SK-N-SH (cell line): ENCODE measurements around the gene EFCAB6. TPM values are rescaled to one million over a fixed set of nuclear protein-coding genes. Genes with fewer than 3 reads are reported as not detected.

Experiments used
- CTCF ChIA-PET: fragments of 300-600, 350-600 bp; formaldehyde crosslinking; extraction: SDS; loops from one replicate; lab custom pipeline; 2021; lab: Yijun Ruan, JAX
- POLR2A ChIA-PET: fragments of 350-600 bp; sonication (Branson Sonifier 250); formaldehyde crosslinking; extraction: SDS; loops from one replicate; lab custom pipeline; 2020; ENCODE audit warnings: antibody characterized with exemption, inconsistent platforms; lab: Yijun Ruan, JAX
- DNase-seq: peaks from one replicate; pipeline ENCODE4 v3.0.0; 2012
- H2AFZ ChIP-seq: fragments of 200-600 bp; sonication (generic); 2 replicates; pipeline ENCODE4 v1.8.1; 2016; ENCODE audit warnings: antibody characterized with exemption, mild to moderate bottlenecking, low read depth
- H3F3A ChIP-seq: fragments of 200-600 bp; sonication (generic); replicated peaks from 2 replicates; pipeline ENCODE3; 2016; ENCODE audit warnings: antibody characterized with exemption, mild to moderate bottlenecking; ENCODE audit not compliant: insufficient read depth
- H3K27ac ChIP-seq, 2 experiments: fragments of 200-500 bp in 1 of 2; fragments of 200-600 bp in 1 of 2; sonication (Bioruptor generic) in 1 of 2; sonication (generic), shearing (Covaris generic) in 1 of 2; 2 replicates each; pipeline versions ENCODE4 v1.5.1 to v1.6.1; 2014 to 2016; ENCODE audit warnings: low read depth in 2 of 2, inconsistent platforms in 1 of 2, low read length in 1 of 2, mild to moderate bottlenecking in 1 of 2, mixed read lengths in 1 of 2
- H3K27me3 ChIP-seq: fragments of 200-600 bp; sonication (generic), shearing (Covaris generic); 2 replicates; pipeline ENCODE4 v1.6.1; 2016; ENCODE audit warnings: mixed run types; ENCODE audit not compliant: insufficient read depth
- H3K36me3 ChIP-seq, 2 experiments: fragments of 200-500 bp in 1 of 2; fragments of 200-600 bp in 1 of 2; sonication (Bioruptor generic) in 1 of 2; sonication (generic) in 1 of 2; replicated peaks in 1 of 2; 2 replicates each; pipeline versions ENCODE3 to v1.5.1; 2014 to 2016; ENCODE audit warnings: low read length in 1 of 2, mild to moderate bottlenecking in 1 of 2; ENCODE audit not compliant: insufficient read depth in 2 of 2, control insufficient read depth in 1 of 2
- H3K4me1 ChIP-seq, 2 experiments: fragments of 200-500 bp in 1 of 2; fragments of 200-600 bp in 1 of 2; sonication (Bioruptor generic) in 1 of 2; sonication (generic), shearing (Covaris generic) in 1 of 2; 2 replicates each; pipeline versions ENCODE4 v1.5.1 to v1.6.1; 2014 to 2016; ENCODE audit warnings: low read depth in 1 of 2, low read length in 1 of 2, mixed run types in 1 of 2; ENCODE audit not compliant: insufficient read depth in 2 of 2, control insufficient read depth in 1 of 2
- H3K4me2 ChIP-seq: fragments of 200-600 bp; sonication (generic), shearing (Covaris generic); 2 replicates; pipeline ENCODE4 v1.6.1; 2017; ENCODE audit warnings: mixed run types
- H3K4me3 ChIP-seq, 2 experiments: fragments of 200-500 bp in 1 of 2; fragments of 200-600 bp in 1 of 2; sonication (Bioruptor generic) in 1 of 2; sonication (generic), shearing (Covaris generic) in 1 of 2; 2 replicates each; pipeline versions ENCODE4 v1.5.1 to v1.8.1; 2014 to 2016; ENCODE audit warnings: low read depth in 2 of 2, inconsistent platforms in 1 of 2, low read length in 1 of 2, mild to moderate bottlenecking in 1 of 2, mixed read lengths in 1 of 2, moderate library complexity in 1 of 2
- H3K79me2 ChIP-seq: fragments of 200-600 bp; sonication (generic); 2 replicates; pipeline ENCODE4 v1.8.1; 2017; ENCODE audit warnings: mild to moderate bottlenecking; ENCODE audit not compliant: insufficient read depth
- H3K9ac ChIP-seq: fragments of 200-600 bp; sonication (generic); 2 replicates; pipeline ENCODE4 v1.6.1; 2017; ENCODE audit warnings: mixed run types
- H3K9me2 ChIP-seq: fragments of 200-600 bp; sonication (generic); 2 replicates; pipeline ENCODE4 v1.6.1; 2017; ENCODE audit warnings: mixed run types
- H3K9me3 ChIP-seq: fragments of 200-600 bp; sonication (generic); 2 replicates; pipeline ENCODE4 v1.6.1; 2017; ENCODE audit warnings: mixed run types, mild to moderate bottlenecking, moderate library complexity
- H4K20me1 ChIP-seq: fragments of 200-600 bp; sonication (generic); 2 replicates; pipeline ENCODE4 v1.6.1; 2017; ENCODE audit warnings: mild to moderate bottlenecking, mixed run types; ENCODE audit not compliant: insufficient read depth
- ELF1 ChIP-seq: IDR thresholded peaks from 2 replicates; pipeline ENCODE4 v1.4.0; 2012
- EP300 ChIP-seq, 2 experiments: IDR thresholded peaks; 2 replicates each; pipeline versions ENCODE4 v1.4.0 to v1.6.1; 2012; ENCODE audit warnings: borderline replicate concordance in 1 of 2, low read depth in 1 of 2, low read length in 1 of 2
- EZH2phosphoT487 ChIP-seq: fragments of 200-600 bp; sonication (generic); IDR thresholded peaks from 2 replicates; pipeline ENCODE4 v1.6.1; 2017; ENCODE audit warnings: low read depth, mixed run types, mild to moderate bottlenecking, antibody characterized with exemption, moderate library complexity, borderline replicate concordance
- FOSL2 ChIP-seq: IDR thresholded peaks from 2 replicates; pipeline ENCODE4 v1.4.0; 2012; ENCODE audit warnings: low read depth, mild to moderate bottlenecking, moderate library complexity, borderline replicate concordance
- FOXM1 ChIP-seq: IDR thresholded peaks from 2 replicates; pipeline ENCODE4 v1.4.0; 2012; ENCODE audit warnings: low read depth, mild to moderate bottlenecking
- GABPA ChIP-seq: IDR thresholded peaks from 2 replicates; pipeline ENCODE4 v1.4.0; 2012; ENCODE audit warnings: low read depth, mild to moderate bottlenecking
- IRF3 ChIP-seq: fragments of 150-350 bp; IDR thresholded peaks from 2 replicates; pipeline ENCODE4 v1.6.1; 2016; ENCODE audit warnings: mild to moderate bottlenecking, low read depth, low read length
- JUND ChIP-seq: IDR thresholded peaks from 2 replicates; pipeline ENCODE4 v1.4.0; 2012
- MEF2A ChIP-seq: IDR thresholded peaks from 2 replicates; pipeline ENCODE4 v1.4.0; 2012; ENCODE audit warnings: low read depth, borderline replicate concordance
- MXI1 ChIP-seq: IDR thresholded peaks from 2 replicates; pipeline ENCODE4 v1.6.1; 2012; ENCODE audit warnings: mild to moderate bottlenecking, low read depth, low read length, improper control_type of control experiment
- NFIC ChIP-seq: IDR thresholded peaks from 2 replicates; pipeline ENCODE4 v1.4.0; 2012; ENCODE audit warnings: borderline replicate concordance
- PBX3 ChIP-seq: IDR thresholded peaks from 2 replicates; pipeline ENCODE4; 2012
- POLR2AphosphoS5 ChIP-seq: IDR thresholded peaks from 2 replicates; pipeline ENCODE4 v1.6.1; 2012; ENCODE audit warnings: low read depth, low read length
- RCOR1 ChIP-seq: fragments of 150-350 bp; IDR thresholded peaks from 2 replicates; pipeline ENCODE4 v1.6.1; 2017; ENCODE audit warnings: antibody characterized with exemption, low read length
- RFX5 ChIP-seq: IDR thresholded peaks from 2 replicates; pipeline ENCODE4 v1.6.1; 2012; ENCODE audit warnings: mild to moderate bottlenecking, improper control_type of control experiment, low read length
- TAF1 ChIP-seq: IDR thresholded peaks from 2 replicates; pipeline ENCODE4 v1.6.1; 2012; ENCODE audit warnings: low read depth, mild to moderate bottlenecking, low read length, moderate library complexity, borderline replicate concordance
- USF1 ChIP-seq: IDR thresholded peaks from 2 replicates; pipeline ENCODE4 v1.4.0; 2012; ENCODE audit warnings: low read depth, borderline replicate concordance
- USF2 ChIP-seq: fragments of 150-350 bp; IDR thresholded peaks from 2 replicates; pipeline ENCODE4 v1.6.1; 2017; ENCODE audit warnings: antibody characterized with exemption, low read length, low read depth, borderline replicate concordance
- YY1 ChIP-seq: IDR thresholded peaks from 2 replicates; pipeline ENCODE4 v1.4.0; 2012; ENCODE audit warnings: low read depth, mild to moderate bottlenecking
- ZBTB33 ChIP-seq: IDR thresholded peaks from 2 replicates; pipeline ENCODE4 v1.4.0; 2012; ENCODE audit warnings: low read depth, borderline replicate concordance
- WGBS: methylation state at CpG from one replicate; pipeline ENCODE4 v1.1.6; 2017; ENCODE audit warnings: low lambda C conversion rate; 5-methylcytosine and 5-hydroxymethylcytosine counted together
- polyA plus RNA-seq, 3 experiments: library from polyadenylated mRNA; depleted of rRNA; stranded (reverse); fragments of >200 nt; gene quantifications; 2 replicates each; pipeline ENCODE4 v1.2.3, GENCODE V29; 2012

Gene EFCAB6
- polyA plus RNA-seq, 1 of the 3 experiments (the other 2 are of a cell fraction) = 0.46 TPM

GRCh38 chr22:43574738-43575137, 237.4 kb downstream of the EFCAB6 start:
- 80% methylated on average over 5 of the region's 5 CpGs for WGBS
- Histone ChIP-seq H3K36me3 (no peaks in the 10 kb centered on the region), H3K9me2 (no peaks in the 10 kb centered on the region), H4K20me1 (no peaks in the 10 kb centered on the region), H3K4me1 (no peaks in the 10 kb centered on the region; a peak in 1 of 4 replicates), H3K79me2 (no peaks in the 10 kb centered on the region), H2AFZ (no peak overlapping the region), H3K4me2 (no peak overlapping the region), H3K9me3 (no peaks in the 10 kb centered on the region), H3K9ac (no peak overlapping the region), H3K27ac (no peak overlapping the region), H3F3A (no peaks in the 10 kb centered on the region), H3K27me3 (no peaks in the 10 kb centered on the region), H3K4me3 (no peak overlapping the region)
- ChIA-PET POLR2A (no interaction called here), CTCF (no interaction called here)
- TF ChIP-seq POLR2AphosphoS5 (no peak), FOSL2 (no peak), USF2 (no peak), MEF2A (no peak), GABPA (no peak), IRF3 (no peak), MXI1 (no peak), FOXM1 (no peak), ZBTB33 (no peak), TAF1 (no peak), EP300 (IDR thresholded peaks at IDR 0.05; ENCODE audit: borderline replicate concordance in 1 of 2, low read depth in 1 of 2, low read length in 1 of 2) (no peak), ELF1 (no peak), USF1 (no peak), RCOR1 (no peak), YY1 (no peak), JUND (no peak), RFX5 (no peak), PBX3 (no peak), EZH2phosphoT487 (no peak), NFIC (no peak)
- no peak for DNase-seq
